DMS53 (cell line): Measurements from ENCODE around the gene SP4.
"Not testable (repeated sequence)": the region's sequence is repeated elsewhere in the genome, so short reads cannot be mapped to it uniquely, and the experiment has no call there.

Experiments
- DNase-seq: peaks from one replicate; lab custom pipeline; 2025; lab: John Stamatoyannopoulos, UW

The SP4 gene

DNA sequence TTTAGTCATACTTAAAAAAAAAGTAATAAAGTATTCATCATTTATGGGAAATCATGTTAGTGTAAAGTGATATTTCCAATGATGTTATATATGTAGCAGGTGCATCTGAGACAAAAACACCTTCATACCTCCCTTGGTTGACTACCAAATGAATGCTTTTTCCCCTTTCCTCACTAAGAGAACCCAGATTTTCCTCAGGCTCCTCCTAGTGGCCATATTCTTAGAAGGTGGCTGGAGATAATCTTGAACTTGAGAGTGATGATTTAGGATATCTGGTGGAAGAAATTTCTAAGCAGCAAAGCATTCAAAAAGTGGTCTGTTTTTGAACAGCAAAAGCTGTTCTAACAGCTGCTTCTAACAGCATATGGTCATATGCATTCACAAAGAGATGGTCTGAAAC, 98.1 kb downstream of the SP4 start:
- DNase-seq: peak; percentile 60

DNA sequence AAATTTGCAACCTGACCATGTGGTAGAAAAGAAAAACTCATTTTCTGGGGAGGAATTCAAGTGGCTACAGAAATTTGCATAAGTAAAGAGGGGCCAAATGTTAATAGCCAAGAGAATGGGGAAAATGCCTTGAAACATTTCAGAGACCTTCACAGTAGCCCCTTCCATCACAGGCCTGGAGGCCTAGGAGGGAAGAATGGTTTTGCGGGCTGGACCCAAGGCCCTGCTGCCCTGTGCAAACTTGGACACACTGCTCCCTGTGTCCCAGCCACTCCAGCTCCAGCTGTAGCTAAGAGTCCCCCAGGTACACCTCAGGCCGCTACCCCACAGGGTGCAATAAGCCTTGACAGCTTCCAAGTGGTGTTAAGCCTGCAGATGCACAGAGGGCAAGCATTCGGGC, 98.6 kb downstream of the SP4 start:
- no peak for DNase-seq

DNA sequence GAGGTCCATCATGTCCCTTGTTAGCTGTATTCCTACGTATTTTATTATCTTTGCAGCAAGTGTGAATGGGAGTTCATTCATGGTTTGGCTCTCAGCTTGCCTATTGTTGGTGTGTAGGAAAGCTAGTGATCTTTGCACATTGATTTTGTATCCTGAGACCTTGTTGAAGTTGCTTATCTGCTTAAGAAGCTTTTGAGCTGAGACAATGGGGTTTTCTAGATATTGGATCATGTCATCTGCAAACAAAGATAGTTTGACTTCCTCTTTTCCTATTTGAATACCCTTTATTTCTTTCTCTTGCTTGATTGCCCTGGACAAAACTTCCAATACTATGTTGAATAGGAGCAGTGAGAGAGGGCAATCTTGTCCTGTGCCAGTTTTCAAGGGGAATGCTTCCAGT, 104.6 kb downstream of the SP4 start:
- not testable (repeated sequence) for DNase-seq

DNA sequence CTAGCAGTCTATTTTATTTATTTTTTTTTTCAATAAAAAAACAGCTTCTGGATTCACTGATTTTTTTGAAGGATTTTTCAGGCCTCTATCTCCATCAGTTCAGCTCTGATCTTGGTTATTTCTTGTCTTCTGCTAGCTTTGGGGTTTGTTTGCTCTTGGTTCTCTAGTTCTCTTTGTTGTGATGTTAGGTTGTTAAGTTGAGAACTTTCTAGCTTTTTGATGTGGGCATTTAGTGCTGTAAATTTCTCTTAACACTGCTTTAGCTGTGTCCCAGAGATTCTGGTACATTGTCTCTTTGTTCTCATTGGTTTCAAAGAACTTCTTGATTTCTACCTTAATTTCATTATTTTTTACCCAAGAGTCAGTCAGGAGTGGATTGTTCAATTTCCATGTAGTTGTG, 105.8 kb downstream of the SP4 start:
- DNase-seq: not testable (repeated sequence)

DNA sequence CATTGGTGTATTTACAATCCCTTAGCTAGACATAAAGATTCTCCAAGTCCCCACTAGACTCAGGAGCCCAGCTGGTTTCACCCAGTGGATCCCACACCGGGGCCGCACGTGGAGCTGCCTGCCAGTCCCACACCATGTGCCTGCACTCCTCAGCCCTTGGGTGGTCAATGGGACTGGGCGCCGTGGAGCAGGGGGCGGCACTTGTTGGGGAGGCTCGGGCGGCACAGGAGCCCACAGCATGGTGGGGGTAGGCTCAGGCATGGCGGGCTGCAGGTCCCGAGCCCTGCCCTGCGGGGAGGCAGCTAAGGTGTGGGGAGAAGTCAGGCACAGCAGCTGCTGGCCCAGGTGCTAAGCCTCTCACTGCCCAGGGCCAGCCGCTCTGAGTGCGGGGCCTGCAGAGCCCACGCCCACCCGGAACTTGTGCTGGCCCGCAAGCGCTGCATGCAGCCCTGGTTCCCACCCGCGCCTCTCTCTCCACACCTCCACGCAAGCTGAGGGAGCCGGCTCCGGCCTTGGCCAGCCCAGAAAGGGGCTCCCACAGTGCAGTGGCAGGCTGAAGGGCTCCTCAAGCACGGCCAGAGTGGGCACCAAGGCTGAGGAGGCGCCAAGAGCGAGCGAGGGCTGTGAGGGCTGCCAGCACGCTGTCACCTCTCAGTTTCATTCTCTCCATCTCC, 108.7 kb downstream of the SP4 start:
- not testable (repeated sequence) for DNase-seq

DNA sequence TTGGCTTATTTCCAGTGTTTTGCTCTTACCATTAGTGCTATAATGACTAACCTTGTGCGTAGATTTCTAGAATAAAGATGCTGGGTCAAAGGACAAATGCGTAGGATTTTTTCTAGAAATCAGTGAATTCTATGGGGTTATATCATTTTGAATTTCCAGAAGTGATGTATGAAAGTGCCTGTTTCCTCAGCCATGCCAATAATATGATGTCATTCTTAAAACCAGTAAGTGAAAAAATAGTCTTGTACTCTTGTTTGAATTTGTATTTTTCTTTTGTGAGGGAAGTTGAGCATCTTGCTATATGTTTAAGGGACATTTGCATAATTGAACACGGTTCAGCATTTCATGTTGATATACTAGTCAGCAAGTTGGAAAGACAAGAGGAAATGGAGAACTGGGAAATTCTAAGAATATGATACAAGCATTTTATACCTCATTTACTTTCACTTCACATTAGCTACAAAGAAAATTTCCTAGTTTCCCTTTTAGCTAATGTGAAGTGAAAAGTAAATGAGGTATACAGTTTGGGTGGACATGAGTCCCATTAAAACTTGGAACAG, 111.1 kb downstream of the SP4 start:
- DNase-seq: no peak

DNA sequence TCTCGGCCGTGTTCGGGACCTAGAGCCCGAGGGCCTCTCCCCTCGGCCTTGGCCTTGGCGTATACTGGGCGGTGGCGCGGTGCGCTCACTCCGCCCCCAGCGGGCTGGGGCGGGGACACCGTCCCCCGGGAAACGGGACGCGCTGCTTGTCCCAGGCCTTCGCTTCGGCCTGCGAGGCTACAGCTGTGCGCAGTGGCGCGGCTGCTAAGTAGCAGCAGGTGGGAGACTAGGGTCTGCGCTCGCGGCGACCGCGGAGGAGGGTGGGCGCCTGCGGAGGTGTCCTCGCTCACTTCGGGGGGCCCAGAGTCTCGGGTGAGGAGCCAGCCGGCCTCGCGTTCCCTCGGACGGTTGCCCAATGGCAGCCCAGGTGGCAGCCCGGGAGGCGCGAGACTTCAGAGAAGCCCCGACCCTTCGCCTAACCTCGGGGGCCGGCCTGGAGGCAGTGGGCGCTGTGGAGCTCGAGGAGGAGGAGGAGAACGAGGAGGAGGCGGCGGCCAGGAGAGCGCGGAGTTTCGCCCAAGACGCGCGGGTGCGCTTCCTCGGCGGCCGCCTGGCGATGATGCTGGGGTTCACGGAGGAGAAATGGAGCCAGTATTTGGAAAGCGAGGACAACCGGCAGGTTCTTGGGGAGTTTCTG, 115.1 kb downstream of the SP4 start, which contains the start of gene DNAH11:
TSS of gene DNAH11 (plus strand) at position 149 of the 637 bp plus-strand sequence. CDS start at position 356, 207 bp downstream.
- peak; percentile 93 for DNase-seq

DNA sequence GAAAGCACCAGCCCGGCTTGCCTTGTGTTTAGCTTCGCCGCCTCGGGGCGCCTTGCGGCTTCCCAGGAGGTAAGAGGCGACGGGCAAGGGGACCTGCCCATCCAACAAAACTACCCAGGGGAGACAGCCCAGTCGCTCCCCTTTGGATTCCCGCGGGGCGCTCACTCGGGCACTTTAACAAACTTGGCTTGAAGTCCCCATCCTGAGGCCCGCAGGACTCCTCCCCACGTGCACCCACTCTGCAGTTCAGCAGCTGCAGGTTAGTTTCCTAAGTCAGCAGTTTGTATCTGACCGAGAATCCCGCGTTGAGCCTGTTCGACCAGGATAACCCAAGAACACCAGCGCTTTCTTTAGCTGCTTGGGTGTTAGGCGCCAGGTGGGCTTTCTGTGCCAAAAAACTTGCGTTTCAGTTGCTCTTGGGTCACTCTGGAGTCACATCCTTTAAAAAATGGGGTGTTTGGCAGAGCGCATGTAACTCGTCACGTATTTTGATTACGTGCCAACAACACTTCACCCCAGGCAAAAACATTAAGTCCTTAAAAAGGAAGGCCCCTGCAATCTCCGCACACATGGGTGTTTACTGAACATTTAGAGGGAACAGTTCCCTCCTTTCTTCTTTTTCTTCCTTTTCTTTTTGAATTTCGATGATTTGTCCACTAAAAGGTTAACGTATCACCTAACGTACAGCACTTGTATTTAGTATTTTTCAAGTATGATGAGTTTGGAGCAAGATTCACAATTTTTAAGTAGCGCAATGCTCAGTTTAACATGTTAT, 115.8 kb downstream of the SP4 start:
- DNase-seq: peak; percentile 72

DNA sequence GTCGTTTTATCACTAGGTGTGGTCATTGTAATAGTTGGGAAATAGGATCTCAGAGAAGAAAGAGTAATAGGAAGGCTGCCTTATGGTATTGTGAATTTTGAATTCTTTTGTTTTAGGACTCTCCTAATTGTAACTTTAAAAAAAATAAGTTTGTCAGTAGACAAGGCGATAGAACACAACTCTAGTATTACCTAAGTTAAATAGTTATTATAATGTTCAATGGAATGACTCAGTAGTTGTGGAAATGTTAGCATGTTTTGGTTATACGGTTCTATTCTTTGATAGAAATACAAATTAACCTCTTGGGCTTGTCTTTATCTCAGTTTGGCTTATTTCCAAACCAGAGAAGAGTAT, 116.4 kb downstream of the SP4 start:
- DNase-seq: no peak

DNA sequence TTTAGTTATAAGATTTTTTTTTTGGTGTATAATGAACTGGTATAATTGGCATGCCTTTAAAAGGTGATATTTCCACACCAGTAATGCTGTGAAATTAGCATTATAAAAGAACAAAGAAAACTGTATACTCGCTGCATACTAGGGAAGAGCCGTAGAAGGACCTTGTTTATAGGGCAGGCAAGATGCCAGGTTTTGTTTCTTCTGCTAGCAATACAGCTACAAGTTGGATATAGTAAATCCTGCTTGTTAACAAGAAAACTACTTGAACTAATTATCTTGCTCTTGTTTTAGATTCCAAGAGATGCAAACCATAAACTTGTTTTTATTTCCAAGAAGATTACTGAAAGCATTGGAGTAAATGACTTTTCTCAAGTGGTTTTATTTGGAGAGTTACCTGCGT, 116.8 kb downstream of the SP4 start:
- no peak for DNase-seq

DNA sequence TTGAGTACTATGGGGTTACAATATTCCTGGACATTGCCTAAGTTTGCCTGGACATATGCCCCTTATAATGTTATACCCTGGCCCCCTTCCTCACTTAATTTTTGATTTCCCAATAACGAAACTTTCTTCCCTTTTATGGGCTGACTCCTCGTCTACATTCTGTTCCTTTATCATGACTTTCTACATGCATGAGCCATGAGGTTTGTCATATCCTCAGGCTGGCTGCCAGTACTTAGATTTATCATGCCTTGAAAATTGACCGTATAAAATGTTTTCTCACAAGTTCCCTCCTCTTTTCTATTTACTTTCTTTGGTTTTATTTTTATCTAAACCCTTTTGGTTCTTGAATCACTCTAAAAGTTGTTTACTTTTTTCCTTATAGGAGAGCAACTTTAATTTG, 119.6 kb downstream of the SP4 start:
- no peak for DNase-seq

DNA sequence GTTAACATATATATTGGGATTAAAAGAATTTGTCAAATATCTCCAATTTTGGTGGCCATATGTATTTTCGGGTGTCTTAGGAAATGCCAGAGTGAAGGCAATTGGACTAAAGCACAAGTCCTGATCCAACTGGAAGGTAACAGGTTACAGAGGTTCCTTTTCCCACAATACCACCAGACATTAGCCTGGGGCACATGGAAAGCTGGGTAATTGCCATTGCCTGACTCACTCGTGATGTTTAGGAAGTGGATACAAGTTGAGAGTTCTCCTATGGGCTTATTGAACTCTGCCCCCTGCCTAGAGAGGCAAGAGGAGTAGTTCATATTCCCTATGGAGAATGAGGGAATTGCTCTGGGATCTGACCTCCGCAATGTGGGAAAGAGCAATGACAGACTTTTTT, 120.6 kb downstream of the SP4 start:
- no peak for DNase-seq

DNA sequence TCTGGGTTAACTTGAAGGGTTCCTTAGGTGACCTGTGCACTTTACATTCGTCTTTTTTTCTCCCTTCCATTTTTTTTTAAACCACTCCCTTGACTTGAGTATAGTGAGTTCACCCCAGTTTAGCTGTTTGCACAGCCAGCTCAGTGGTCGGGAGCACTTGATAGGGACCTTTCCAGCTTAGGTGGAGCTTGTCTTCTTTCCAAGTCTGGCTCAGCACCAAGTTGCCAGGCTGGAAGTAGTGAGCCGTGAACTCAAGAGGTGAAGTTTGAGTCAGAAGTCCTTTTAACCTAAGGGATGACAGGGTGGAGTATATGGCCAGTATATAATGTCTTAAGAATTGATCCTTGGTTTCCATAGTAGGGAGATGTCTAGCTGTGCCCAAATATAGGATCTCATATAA, 122.2 kb downstream of the SP4 start:
- peak; percentile 36 for DNase-seq

DNA sequence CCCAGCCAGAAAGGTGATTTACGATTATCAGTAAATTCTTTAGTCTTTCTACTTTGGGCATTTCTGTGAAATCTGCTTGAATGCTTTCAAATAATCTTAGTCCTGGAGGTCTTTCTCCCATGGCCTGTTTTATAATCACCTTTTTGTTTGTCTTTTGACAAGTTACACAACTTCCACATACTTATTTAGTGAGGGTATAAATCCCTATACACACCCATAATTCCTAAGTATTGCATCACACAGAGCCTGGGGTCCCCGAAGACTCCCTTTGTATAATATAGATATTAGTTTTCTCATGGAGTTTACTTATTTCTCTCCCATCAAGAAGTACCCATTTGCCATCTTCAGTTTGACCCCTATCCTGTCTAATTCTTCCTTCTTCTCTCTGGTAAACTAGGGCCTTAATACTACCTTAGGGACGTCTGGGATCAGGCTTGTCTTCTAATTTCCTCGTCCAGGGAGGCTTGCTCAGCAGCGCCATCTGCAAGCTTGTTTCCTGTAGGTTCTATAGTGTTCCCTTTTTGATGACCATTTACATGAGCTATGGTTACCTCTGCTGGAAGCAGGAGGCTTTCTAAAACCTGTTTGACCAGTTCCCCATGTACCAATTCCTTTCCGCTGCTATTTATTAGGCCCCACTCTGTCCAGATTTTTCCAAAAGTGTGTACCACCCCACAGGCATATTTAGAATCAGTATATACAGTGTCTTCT, 123.1 kb downstream of the SP4 start:
- peak; percentile 98 for DNase-seq

DNA sequence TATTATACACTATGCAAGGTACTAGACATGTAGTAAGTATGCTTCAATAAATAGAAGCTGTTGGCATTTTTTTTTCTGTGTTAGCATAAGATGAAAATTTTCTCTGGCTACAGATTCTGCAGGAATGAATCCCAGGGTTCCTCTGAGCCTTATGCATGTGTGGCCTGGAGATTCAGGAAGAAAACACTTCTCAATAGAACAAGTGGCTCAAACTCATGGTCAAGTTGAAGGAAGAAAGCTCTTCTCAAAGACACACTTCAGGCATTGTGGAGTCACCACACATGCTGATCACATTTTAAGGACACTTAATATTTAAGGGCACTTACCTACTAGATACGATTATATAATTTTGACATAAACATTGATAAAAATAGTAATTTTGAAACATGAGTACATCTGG, 134.5 kb downstream of the SP4 start:
- no peak for DNase-seq
